HepG2 (cell line): ENCODE results near the gene MAPK8IP3. TPM values are rescaled to one million over a fixed set of nuclear protein-coding genes. Genes with fewer than 3 reads are reported as not detected.

ENCODE experiments used
- CHD2 ChIP-seq: IDR thresholded peaks from 2 replicates; pipeline ENCODE4 v1.6.1; 2011; ENCODE audit warnings: low read depth, low read length, improper control_type of control experiment
- HMG20A ChIP-seq: IDR thresholded peaks from 2 replicates; pipeline ENCODE4 v1.6.1; 2016; ENCODE audit warnings: borderline replicate concordance
- KMT2B ChIP-seq: IDR thresholded peaks from 2 replicates; pipeline ENCODE4 v1.6.1; 2016; ENCODE audit warnings: missing genetic modification reagents, missing compliant biosample characterization
- MAFG ChIP-seq: sonication (generic); formaldehyde crosslinking; IDR thresholded peaks from 2 replicates; pipeline ENCODE4 v1.5.1; 2020; ENCODE audit warnings: mild to moderate bottlenecking, missing genetic modification reagents
- PHF8 ChIP-seq: sonication (generic); formaldehyde crosslinking; IDR thresholded peaks from 2 replicates; pipeline ENCODE4 v1.5.0; 2020; ENCODE audit warnings: missing genetic modification reagents
- POGK ChIP-seq: sonication (generic); formaldehyde crosslinking; conservative IDR thresholded peaks from 2 replicates; pipeline ENCODE4 v1.8.0; 2022; ENCODE audit warnings: mild to moderate bottlenecking, moderate library complexity, missing genetic modification reagents
- REST ChIP-seq, 2 experiments: IDR thresholded peaks; 2 replicates each; pipeline ENCODE4 v1.6.1; 2011 to 2012; ENCODE audit warnings: low read length in 2 of 2, borderline replicate concordance in 1 of 2, low read depth in 1 of 2, mild to moderate bottlenecking in 1 of 2, moderate library complexity in 1 of 2
- RFXAP ChIP-seq: sonication (generic); formaldehyde crosslinking; IDR thresholded peaks from 2 replicates; pipeline ENCODE4 v1.4.0; 2020; ENCODE audit warnings: missing genetic modification reagents, borderline replicate concordance
- SALL2 ChIP-seq: sonication (generic); formaldehyde crosslinking; IDR thresholded peaks from 2 replicates; pipeline ENCODE4 v1.8.1; 2023; ENCODE audit warnings: mild to moderate bottlenecking, missing genetic modification reagents, inconsistent platforms
- STAT6 ChIP-seq: sonication (generic); formaldehyde crosslinking; IDR thresholded peaks from 2 replicates; pipeline ENCODE4 v1.4.0; 2020; ENCODE audit warnings: missing genetic modification reagents, mild to moderate bottlenecking, borderline replicate concordance
- ZBTB21 ChIP-seq: sonication (generic); formaldehyde crosslinking; IDR thresholded peaks from 2 replicates; pipeline ENCODE4 v1.4.0; 2020; ENCODE audit warnings: missing genetic modification reagents
- ZC3H13 ChIP-seq: sonication (generic); formaldehyde crosslinking; IDR thresholded peaks from 2 replicates; pipeline ENCODE4 v1.8.1; 2023; ENCODE audit warnings: mild to moderate bottlenecking, missing genetic modification reagents, moderate library complexity
- ZNF331 ChIP-seq: sonication (generic); formaldehyde crosslinking; IDR thresholded peaks from 2 replicates; pipeline ENCODE4 v1.4.0; 2020; ENCODE audit warnings: missing genetic modification reagents
- ZNF7 ChIP-seq: IDR thresholded peaks from 2 replicates; pipeline ENCODE4 v1.6.1; 2016; ENCODE audit warnings: missing biosample characterization, missing genetic modification reagents
- ZNF724P ChIP-seq: sonication (generic); formaldehyde crosslinking; IDR thresholded peaks from 2 replicates; pipeline ENCODE4 v1.8.0; 2022; ENCODE audit warnings: missing genetic modification reagents, borderline replicate concordance
- ZSCAN25 ChIP-seq: sonication (generic); formaldehyde crosslinking; IDR thresholded peaks from 2 replicates; pipeline ENCODE4 v1.8.0; 2022; ENCODE audit warnings: mild to moderate bottlenecking, missing genetic modification reagents
- polyA plus RNA-seq, 8 experiments: library from polyadenylated mRNA; depleted of rRNA in 3 of 8; stranded (reverse) in 7 of 8; unstranded in 1 of 8; fragments of >200 nt; fragmentation: Illumina TruSeq in 4 of 8; extraction: Trizol in 4 of 8; gene quantifications; 2 replicates each; pipeline versions ENCODE4 v1.2.1 to v1.2.3, GENCODE V29; 2011 to 2016; ENCODE audit warnings: low read depth in 4 of 8, missing spikeins in 1 of 8, mixed read lengths in 1 of 8; ENCODE audit not compliant: insufficient read depth in 1 of 8
- total RNA-seq, 5 experiments: library from RNA; depleted of rRNA; stranded (reverse); fragments of >200 nt; fragmentation: Illumina TruSeq; extraction: Trizol; gene quantifications; 2 replicates each; pipeline ENCODE4 v1.2.3, GENCODE V29; 2016; ENCODE audit warnings: low read depth in 1 of 5
- TF ChIP-seq, protein P1 (sequence below), 2 experiments: sonication (generic) in 1 of 2; formaldehyde crosslinking in 1 of 2; IDR thresholded peaks; 2 replicates each; pipeline versions ENCODE4 v1.5.1 to v1.6.1; 2011 to 2020; ENCODE audit warnings: borderline replicate concordance in 1 of 2, low read depth in 1 of 2, low read length in 1 of 2, mild to moderate bottlenecking in 1 of 2, missing genetic modification reagents in 1 of 2, moderate library complexity in 1 of 2

Gene MAPK8IP3
- total and polyA plus RNA-seq, 2 of the 13 experiments (the other 11 are each of a cell fraction or from before 2014, with no cell fraction given), result 25.1 to 41.7 TPM

DNA sequence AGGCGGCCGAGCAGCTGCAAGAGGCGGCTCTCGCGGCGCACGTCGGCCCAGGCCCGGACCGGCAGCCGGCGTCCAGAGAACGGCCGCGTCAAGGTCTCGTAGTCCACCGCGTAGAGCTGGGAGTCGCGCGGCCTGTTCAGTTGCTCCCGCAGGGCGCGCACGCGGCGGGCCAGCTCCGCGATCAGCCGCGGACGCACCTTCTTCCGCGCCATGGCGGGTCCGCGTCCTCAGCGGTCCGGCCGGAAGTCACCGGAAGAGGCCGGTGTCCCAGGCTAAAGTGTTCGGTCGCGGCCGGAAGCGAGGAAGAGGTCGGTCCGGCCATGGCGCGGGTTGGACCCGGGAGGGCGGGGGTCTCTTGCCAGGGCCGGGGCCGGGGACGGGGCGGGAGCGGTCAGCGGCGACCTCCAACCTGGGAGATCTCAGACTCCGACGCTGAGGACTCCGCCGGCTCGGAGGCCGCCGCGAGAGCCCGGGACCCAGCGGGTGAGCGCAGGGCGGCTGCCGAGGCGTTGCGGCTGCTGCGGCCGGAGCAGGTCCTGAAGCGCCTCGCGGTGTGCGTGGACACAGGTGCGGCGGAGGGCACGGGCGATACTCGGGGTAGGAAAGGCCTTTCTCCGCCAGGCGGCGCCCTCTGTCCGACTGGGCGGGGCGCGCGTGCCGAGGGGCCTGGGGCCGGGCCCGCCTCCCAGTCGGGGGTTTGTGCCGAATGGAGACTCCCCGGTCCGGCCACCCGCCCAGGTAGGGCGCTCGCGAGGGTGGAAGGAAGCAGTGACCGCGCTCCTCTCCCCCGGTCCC, 67.1 kb downstream of the MAPK8IP3 start, which contains the start of gene MRPS34 (continued):
- TF ChIP-seq REST (IDR thresholded peaks at IDR 0.05; ENCODE audit: borderline replicate concordance in 1 of 2, low read depth in 1 of 2, low read length in 2 of 2) (peak in 1 of 2 experiments; percentile 24; a peak in 1 of 4 replicates), SALL2 (CRISPR knock-in tag) (peak; percentile 73; the same call in 1 of the 2 replicates), ZBTB21 (peak; percentile 53; the same call in 1 of the 2 replicates), MAFG (CRISPR knock-in tag) (no peak), ZNF724P (peak; percentile 69; the same call in 1 of the 2 replicates), RFXAP (CRISPR knock-in tag) (peak; percentile 55), ZSCAN25 (peak; percentile 97), CHD2 (peak; percentile 21; the same call in 1 of the 2 replicates), PHF8 (CRISPR knock-in tag) (peak; percentile 93), POGK (CRISPR knock-in tag) (peak; percentile 83), HMG20A (CRISPR knock-in tag) (0 out of 2 replicates have a peak, but pooled peaks have one; percentile 22), ZNF331 (CRISPR knock-in tag) (peak; percentile 36; the same call in 1 of the 2 replicates), ZC3H13 (CRISPR knock-in tag) (peak; percentile 97), ZNF7 (CRISPR knock-in tag) (peak; percentile 5; the same call in 1 of the 2 replicates), KMT2B (CRISPR knock-in tag) (peak; percentile 85), STAT6 (CRISPR knock-in tag) (0 out of 2 replicates have a peak, but pooled peaks have one; percentile 21)
- TF ChIP-seq, protein P1, sequence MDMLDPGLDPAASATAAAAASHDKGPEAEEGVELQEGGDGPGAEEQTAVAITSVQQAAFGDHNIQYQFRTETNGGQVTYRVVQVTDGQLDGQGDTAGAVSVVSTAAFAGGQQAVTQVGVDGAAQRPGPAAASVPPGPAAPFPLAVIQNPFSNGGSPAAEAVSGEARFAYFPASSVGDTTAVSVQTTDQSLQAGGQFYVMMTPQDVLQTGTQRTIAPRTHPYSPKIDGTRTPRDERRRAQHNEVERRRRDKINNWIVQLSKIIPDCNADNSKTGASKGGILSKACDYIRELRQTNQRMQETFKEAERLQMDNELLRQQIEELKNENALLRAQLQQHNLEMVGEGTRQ (IDR thresholded peaks at IDR 0.05; ENCODE audit: low read depth, low read length), result no peak
- TF ChIP-seq, protein P1 (CRISPR knock-in tag; IDR thresholded peaks at IDR 0.05; ENCODE audit: borderline replicate concordance), result peak; percentile 36; the same call in 1 of the 2 replicates
